SK-N-DZ (cell line): ENCODE data around the gene SLC3A2.
A peak's percentile ranks its signal among the peaks of the same experiment; 100 is the strongest.
"Not testable (repeated sequence)": the region's sequence is repeated elsewhere in the genome, so short reads cannot be mapped to it uniquely, and the experiment has no call there.

Source experiments
- DNase-seq: peaks from one replicate; pipeline ENCODE4 v3.0.0-alpha.2; 2015; ENCODE audit warnings: low spot score

SLC3A2 gene

DNA sequence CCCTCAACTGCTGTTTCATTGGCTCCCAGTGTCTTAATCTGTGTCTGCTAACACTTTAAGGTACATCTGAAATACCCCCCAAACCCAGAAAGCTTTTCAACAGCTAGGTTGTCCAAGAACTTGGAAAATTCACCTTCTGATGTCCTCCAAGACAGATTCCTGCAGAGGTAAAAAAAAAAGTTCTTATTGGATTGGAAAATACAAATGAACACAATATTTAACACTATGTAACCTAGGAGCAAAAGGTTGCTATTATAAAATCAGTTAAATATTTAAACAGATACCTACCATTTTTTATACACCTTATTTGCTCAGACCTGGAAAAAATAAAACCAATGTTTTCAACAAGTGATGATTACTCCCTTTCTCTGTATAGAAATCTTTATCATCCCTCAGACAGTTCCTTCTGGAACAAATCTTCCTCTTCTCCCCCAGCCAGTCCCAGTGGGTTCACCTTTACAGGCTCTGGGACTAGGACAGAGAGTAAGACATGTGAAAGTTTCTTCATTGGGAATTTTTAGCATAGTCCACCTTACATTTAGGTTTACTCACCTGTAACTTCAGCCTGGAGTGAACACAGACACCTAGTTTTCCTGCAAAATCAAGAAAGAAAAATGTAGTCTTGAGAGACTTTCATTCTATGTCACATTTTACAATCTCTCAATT is 28.0 kb upstream of the SLC3A2 start:
- DNase-seq: no peak

DNA sequence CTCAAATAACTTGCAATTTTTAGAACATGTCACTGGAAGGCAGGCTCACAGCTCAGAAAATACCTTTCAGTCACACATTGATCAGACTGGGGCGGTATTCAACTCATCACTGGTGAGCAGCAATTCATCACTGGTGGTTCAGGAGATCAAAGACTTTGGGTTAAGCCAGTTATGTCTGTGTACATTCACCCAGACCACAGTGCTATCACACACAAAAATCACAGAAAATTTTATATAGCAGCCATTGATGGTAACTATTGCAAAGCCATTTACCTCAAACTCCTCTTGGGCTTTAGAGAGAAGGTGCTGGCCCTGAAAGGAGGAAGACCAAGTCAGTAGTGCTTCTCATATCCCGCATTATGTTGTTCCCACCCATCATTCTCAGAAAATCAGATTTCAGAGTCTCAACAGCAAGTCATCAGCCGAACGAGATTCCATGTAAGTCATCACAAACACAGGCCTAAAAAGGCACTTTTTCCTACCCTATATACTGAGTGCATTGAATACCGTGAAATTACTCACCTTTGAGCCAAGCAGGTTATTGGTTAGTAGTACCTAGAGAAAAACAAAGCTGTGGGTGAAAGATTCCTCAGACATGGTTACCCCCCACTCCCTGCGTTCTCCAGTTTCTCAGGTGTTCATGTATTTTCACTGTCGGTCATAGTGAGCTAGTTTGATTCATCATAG is 27.3 kb upstream of the SLC3A2 start:
- DNase-seq: no peak

DNA sequence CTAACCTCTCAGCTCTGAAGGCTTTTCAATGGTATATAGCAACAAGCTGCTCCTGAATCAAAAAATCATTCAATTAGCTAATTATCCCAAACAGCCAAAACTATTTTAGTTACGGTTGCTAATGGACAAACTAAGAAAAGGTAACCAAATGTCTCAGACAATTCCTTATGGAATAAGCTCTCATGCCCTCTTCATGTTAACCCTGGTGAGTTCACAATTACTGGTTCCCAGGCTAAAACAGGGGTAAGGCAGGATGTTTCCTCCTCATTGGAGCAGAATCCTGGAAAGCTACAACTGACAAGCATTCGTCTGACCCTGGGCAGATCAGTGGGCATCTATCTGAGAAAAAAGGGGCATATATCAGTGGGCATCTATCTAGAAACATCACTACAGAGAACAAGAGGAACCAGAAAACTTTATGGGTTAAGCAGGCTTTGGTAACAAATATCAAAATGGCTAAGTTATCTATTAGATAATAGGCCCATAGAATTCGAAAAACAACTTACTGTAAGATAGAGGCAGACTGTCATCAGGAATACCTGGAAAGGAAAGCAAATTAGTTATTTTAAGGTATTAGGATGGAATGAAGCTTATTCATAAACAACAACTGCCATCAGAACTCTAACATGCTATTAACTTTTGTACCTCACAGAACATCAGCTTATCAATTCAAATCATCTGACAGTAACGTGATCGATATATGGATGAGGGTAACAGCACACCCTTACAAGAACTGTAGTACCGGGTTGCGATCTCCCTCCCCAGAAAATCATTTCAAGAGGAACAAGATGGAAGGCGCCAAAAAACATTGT is 26.5 kb upstream of the SLC3A2 start:
- no peak for DNase-seq

DNA sequence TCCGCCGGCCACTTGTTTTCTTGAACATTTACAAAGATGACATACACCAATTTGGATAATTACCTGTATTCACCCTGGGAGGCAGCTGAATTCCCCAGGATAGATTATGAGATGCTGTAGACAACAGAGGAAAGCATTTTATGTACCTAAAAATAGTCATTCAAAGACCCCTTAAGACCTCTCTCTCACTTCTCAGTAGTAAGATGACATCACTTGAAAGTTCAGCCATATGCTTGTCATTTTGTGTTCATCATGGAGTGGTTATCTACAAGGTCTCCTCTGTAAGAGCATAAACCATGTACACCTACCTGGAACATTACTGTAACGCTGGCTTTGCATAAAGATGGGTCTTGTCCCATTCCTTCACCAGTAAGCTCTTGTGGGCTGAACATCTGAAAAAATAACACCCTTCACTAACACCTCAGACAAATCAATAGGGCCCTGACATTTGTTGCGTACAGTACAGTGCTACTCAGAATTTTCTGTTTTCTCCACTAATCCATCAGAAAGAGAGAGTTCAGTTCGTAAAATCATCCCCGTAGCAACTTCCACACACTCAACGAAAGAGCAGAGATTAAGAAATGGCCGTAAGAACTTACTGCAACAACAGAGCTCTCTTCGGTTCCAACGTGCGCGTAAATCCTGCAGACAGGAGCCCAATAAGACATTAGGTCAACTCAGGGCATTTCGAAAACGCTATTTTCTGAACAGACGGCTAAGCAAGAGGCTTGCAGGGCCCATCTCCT is 25.7 kb upstream of the SLC3A2 start:
- DNase-seq: peak; percentile 23

DNA sequence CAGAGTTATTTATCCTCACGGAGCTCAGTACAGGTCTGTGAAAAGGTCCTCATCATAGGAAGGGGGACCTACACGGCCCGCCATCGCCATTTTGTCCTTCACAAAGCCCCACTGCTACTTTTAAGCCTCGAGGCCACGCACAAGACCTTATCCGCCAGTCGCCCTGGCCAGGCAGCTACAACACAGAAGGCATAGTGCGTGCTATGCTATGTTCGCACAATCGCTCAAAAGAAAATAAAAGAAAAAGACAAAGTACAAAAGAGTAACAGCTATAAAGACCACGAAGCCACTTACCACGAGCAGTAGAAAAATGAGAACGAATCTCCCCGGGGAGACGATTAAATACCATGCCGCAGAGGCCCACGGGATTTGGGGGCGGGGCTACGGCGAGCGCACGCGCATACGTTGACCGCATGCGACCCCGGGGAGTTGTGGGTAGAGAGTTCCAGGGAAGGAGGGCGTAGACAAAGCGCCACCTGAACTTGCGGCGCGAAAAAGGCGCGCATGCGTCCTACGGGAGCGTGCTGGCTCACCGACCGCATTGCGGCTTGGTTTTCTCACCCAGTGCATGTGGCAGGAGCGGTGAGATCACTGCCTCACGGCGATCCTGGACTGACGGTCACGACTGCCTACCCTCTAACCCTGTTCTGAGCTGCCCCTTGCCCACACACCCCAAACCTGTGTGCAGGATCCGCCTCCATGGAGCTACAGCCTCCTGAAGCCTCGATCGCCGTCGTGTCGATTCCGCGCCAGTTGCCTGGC is 24.9 kb upstream of the SLC3A2 start:
- peak; percentile 99 for DNase-seq

DNA sequence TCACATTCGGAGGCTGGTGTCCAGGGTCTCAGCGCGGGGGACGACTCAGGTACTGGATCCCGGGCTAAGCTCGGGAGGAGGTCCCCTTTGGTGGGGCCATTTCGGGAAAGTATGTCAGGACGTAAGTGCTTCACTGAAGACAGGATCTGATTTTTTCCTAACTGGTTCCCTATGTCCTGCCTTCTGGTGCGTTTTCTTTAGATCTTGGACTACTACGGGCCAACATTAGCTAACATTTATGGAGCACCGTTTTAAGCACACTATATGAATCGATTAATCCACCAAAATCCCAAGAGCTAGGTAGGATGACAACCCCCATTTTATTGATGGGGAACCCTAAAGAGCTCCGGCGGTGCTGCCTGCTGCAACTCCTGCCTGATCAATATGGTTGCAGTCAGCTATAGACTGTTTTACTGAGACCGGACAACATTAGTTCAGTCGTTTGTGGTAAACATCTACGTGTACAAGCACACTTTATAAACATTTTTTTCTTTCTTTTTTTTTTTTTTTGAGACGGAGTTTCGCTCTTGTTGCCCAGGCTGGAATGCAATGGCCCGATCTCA is 24.3 kb upstream of the SLC3A2 start:
- DNase-seq: peak; percentile 28

DNA sequence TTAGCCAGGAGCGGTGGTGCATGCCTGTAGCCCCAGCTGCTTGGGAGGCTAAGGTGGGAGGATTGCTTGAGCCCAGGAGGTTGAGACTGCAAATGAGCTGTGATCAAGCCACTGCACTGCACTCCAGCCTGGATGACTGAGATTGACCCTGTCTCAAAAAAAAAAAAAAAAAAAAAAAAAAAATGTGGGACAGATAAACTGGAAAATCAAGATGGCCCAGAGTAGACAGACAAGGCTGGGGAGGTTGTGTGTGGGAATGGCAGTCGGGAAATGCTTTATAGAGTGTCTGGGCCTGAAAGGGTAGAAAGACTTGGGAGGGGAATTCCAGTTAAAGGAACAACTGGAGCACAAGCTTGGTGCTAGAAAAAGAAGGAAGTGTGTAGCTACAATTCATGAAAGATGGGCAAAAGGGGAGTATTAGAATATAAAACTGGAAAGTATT is 23.1 kb upstream of the SLC3A2 start:
- no peak for DNase-seq

DNA sequence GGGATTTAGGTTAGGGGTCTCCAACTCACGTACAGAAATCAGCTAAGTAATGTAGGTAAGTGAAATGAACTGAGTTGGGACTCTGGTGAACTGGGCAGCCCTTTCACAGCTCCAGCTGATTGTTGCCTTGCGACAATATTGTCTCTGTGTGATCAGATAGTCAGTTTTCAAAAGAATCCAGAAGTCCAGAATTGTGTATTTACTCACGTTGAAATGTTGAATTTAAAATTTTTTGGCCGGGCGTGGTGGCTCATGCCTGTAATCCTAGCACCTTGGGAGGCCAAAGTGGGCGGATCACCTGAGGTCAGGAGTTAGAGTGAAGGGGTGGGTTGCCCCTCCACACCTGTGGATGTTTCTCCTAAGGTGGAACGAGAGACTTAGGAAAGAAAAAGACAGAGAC is 22.5 kb upstream of the SLC3A2 start:
- DNase-seq: no peak

DNA sequence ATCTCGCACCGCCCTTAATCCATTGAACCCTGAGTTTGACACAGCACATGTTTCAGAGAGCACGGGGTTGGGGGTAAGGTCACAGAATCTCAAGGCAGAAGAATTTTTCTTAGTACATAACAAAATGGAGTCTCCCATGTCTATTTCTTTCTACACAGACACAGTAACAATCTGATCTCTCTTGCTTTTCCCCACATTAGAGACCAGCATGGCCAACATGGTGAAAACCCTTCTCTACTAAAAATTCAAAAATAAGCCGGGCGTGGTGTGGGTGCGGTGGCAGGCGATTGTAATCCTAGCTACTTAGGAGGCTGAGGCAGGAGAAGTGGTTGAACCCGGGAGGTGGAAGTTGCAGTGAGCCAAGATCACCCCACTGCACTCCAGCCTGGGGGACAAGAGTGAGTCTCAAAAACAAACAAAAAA is 21.4 kb upstream of the SLC3A2 start:
- not testable (repeated sequence) for DNase-seq

DNA sequence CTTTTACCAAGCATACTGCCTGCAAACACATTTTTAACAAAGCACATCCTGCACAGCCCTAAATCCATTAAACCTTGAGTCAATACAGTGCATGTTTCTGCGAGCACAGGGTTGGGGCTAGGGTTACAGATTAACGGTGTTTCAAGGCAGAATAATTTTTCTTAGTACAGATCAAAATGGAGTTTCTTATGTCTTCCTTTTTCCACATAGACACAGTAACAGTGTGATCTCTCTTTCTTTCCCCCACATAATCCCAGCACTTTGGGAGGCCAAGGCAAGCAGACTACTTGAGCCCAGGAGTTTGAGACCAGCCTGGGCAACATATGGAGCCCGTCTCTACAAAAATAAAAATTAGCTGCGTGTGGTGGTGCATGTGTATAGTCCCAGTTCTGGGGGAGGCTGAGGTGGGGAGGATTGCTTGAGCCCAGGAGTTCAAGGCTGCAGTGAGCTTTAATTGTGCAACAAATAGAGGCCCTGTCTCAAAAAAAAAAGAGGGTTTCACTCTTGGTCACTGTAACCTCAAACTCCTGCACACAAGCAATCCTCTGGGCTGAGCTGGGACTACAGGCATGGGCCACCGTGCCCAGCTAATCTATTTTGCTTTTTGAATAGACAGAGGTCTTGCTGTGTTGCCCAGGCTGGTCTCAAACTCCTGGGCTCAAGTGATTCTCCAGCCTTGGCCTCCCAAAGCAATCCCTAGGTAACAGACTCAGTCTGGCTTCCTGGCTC is 19.7 kb upstream of the SLC3A2 start:
- no peak for DNase-seq

DNA sequence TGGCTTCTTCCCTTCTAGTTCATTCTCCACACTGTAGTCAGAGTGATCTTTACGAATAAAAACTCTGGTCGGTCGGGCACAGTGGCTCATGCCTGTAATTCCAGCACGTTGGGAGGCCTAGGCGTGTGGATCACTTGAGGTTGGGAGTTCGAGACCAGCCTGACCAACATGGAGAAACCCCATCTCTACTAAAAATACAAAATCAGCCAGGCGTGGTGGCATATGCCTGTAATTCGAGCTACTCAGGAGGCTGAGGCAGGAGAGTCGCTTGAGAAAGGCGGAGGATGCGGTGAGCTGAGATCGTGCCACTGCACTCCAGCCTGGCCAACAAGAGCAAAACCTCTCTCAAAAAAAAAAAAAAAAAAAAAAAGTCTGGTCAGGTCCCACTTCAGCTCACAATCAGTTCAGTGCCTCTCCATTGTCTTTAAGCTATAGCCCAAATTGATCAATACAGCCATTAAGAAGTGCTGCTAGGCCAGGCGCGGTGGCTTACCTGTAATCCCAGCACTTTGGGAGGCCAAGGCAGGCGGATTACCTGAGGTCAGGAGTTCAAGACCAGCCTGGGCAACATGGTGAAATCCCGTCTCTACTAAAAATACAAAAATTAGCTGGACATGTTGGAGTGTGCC is 19.0 kb upstream of the SLC3A2 start:
- DNase-seq: not testable (repeated sequence)

DNA sequence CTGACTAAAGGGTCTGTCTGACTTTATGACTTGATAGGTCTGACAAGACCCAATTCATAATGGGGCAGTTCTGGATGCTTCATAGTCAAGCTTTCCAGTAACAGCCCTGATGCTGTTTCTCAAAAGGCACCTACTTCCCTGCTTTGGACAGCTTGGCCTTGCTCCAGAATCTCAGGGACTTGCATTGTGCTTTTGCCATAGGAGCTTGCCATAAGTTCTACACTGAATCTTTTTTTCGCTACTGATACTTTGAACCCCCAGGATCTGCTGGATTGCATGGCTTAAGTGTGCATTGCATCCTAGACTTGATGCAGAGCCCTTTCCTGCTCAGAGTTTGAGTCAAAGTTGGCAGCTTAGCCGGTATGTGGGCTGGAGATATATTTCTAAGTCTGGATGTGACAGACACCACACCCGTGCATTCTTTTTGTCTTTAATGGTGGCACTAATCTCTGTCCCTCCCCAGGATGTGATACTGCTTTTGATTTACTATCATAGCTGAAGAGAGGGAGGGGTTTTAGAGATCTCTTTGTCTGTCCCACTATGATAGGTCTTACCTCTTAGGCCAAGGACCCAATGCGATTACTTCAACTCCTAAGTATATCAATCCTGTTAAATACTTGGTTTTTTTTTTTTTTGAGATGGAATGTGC is 16.9 kb upstream of the SLC3A2 start:
- no peak for DNase-seq

DNA sequence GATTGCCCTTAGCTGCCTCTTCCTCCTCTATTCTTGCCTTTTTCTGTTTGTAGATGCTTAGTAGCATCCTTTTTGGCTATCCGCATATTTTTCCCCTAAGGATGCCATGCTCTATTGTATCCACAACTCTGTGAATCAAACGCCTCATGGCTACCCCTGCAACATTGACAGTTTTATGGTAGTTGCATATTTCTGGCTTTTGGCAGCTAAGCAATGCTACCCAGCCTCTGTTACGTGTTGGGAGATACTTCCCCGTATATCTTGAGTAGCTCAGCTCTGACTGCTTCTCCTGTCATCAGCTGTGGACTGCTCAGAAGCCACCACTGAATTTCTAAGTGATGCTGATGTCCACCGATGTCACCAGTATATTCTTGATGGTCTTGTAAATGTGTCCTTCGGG is 15.1 kb upstream of the SLC3A2 start:
- DNase-seq: no peak

DNA sequence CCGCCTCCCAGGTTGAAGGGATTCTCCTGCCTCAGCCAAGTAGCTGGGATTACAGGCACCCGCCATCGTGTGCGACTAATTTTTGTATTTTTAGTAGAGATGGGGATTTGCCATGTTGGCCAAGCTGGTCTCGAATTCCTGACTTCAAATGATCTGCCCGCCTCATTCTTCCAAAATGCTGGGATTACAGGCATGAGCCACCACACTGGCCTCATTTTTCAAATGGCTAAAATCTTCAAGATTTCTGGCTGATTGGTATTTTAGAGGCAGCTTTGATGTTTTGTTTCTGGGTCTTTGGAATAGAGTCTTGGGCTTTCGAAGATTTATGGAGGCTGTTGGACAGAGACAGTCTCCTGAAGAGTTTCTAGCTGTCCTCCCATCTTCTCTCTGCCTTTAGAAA is 5.8 kb upstream of the SLC3A2 start:
- no peak for DNase-seq

DNA sequence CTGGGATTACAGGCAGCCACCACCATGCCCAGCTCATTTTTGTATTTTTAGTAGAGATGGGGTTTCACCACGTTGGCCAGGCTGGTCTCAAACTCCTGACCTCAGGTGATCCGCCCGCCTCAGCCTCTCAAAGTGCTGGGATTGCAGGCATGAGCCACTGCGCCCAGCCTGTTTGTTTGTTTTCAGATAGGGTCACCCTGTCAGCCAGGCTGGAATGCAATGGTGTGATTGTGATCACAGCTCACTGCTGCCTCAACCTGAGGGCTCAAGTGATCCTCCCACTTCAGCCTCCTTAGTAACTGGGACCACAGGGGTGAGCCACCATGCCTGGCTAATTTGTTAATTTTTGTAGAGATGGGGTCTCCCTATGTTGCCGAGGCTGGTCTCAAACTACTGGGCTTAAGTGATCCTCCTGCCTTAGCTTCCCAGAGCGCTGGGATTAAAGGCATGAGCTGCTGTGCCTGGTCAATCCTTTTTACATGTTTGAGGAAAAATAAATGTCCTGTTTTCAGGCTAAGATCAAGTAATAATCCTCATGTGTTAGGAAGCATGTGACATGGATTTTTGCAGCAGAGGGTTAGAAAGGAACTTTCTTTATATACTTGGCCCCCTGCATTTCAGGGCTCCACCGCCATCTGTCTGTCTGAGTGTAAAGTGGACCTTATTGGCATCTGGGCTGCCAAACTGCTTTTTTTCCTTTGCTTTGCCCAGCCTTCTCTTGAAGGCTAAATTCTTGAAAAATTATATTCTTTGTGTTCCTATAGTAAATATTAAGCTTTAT is 4.8 kb upstream of the SLC3A2 start:
- DNase-seq: no peak

DNA sequence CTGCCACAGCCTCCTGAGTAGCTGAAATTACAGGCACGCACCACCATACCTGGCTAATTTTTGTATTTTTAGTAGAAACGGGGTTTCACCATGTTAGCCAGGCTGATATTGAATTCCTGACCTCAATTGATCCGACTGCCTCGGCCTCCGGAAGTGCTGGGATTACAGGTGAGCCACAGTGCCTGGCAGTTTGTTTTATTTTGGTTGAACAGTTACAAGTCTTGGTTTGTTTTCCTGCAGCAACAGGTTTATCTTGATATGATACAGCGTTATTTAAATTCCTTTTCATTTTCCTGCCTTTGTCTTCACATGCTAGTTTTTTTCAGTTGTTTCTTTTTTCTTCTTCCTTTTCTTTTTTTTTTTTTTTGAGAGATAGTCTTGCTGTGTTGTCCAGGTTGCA is 4.0 kb upstream of the SLC3A2 start:
- no peak for DNase-seq

DNA sequence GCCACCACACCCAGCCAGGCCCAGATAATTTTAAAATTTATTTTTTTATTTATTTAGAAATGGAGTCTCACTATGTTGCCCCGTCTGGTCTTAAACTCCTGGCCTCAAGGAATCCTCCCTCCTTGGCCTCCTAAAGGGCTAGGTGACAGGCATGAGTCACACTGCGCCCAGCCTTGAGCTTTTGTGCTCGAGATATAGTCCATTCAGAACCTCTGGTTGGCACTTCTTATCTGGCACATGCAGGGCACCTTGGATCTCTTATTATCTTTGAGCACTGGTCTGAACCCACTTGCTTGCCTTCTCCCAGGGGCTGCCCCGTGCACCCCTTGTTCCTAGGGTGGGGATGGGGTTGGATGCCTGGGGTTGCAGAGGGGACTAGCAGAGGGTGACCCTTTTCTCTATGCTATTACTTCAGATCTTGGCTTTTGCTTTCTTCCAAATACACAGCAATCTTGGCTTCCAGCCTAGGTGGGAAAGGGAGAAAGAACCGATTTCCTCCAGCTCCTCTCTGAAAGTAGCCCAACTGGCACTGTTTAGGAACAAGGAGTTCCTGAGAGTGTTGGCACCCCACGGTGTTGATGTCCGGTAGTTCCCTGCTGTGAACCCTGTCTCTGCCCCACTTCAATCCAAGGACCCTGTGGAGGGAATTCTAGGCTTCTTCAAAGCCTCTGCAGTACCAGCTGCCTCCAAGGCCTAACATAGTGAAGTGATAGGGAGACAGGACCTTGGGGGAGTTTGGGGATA is 1.3 kb upstream of the SLC3A2 start:
- DNase-seq: no peak
